ENCODE data around the gene PPP3CA. TPM values are rescaled to one million over a fixed set of nuclear protein-coding genes. Genes with fewer than 3 reads are reported as not detected.
A peak's percentile ranks its signal among the peaks of the same experiment; 100 is the strongest.

PPP3CA gene
- total and polyA plus RNA-seq, 2 of the 8 experiments (the other 6 are each of a cell fraction or from before 2014, with no cell fraction given): 7.9 to 35.0 TPM

GRCh38 chr4:101114936-101115372 is 232.4 kb downstream of the PPP3CA start:
- H3K56ac ChIP-seq (replicated peaks; ENCODE audit: insufficient read length, low read depth, low read length): no peak overlapping the region
- H3K9ac ChIP-seq (replicated peaks in 1 of 4; ENCODE audit: extremely low read depth in 1 of 4, low read depth in 3 of 4, low read length in 3 of 4): no peak overlapping the region
- WGBS, 2 experiments (ENCODE audit: extremely low coverage in 1 of 2, insufficient coverage in 1 of 2, insufficient read length in 1 of 2, insufficient replicate concordance in 2 of 2, low coverage in 1 of 2, low lambda C conversion rate in 2 of 2, missing lambda C conversion rate in 1 of 2): 63% methylated on average over 2 of the region's 2 CpGs; no CpG with 5 or more reads in 1 of the 2 experiments
- no peaks in the 10 kb centered on the region for H4K20me1 ChIP-seq (replicated peaks in 1 of 2; ENCODE audit: control insufficient read depth in 1 of 2, insufficient read depth in 2 of 2, low read length in 2 of 2)
- H4K91ac ChIP-seq (replicated peaks; ENCODE audit: insufficient read length, low read length): no peak overlapping the region
- H3K79me1 ChIP-seq (ENCODE audit: low read depth, low read length): no peaks in the 10 kb centered on the region
- no peak overlapping the region for H2BK15ac ChIP-seq (ENCODE audit: low read length)
- no peak overlapping the region for H3K23ac ChIP-seq (ENCODE audit: insufficient read length)
- no peaks in the 10 kb centered on the region for H3K4me1 ChIP-seq (replicated peaks in 1 of 4; ENCODE audit: control insufficient read depth in 3 of 4, insufficient read depth in 4 of 4, low read length in 3 of 4)
- no peak overlapping the region for H4K5ac ChIP-seq (ENCODE audit: insufficient read length, low read depth, low read length)
- no peak overlapping the region for H2BK120ac ChIP-seq (replicated peaks; ENCODE audit: low read depth, low read length)
- H3K4ac ChIP-seq (replicated peaks; ENCODE audit: insufficient read length, low read depth, low read length): no peak overlapping the region
- no peaks in the 10 kb centered on the region for H3K9me3 ChIP-seq (ENCODE audit: insufficient read depth in 2 of 2, low read depth in 1 of 2, low read length in 1 of 2)
- H3K79me2 ChIP-seq (ENCODE audit: control insufficient read depth in 1 of 2, insufficient read depth in 2 of 2, low read length in 2 of 2): no peaks in the 10 kb centered on the region
- ChIA-PET CTCF (ENCODE audit: partially characterized antibody) (interaction anchor here (0.9 kb wide), 1 partner anchor 12 kb away, joined by 3 read pairs; no protein-coding TSS in a partner anchor), POLR2A (ENCODE audit: partially characterized antibody) (no interaction called here)
- H2AFZ ChIP-seq (ENCODE audit: low read length): no peak overlapping the region
- FAIRE-seq: no peak
- no peak overlapping the region for H3K4me3 ChIP-seq (ENCODE audit: extremely low read depth in 1 of 4, insufficient read depth in 2 of 4, low read depth in 3 of 4, low read length in 4 of 4)
- H4K8ac ChIP-seq (ENCODE audit: extremely low read depth, insufficient read depth, low read length): no peak overlapping the region
- H3K4me2 ChIP-seq (ENCODE audit: insufficient read depth in 1 of 2, low read depth in 2 of 2, low read length in 2 of 2): no peak overlapping the region
- H2BK5ac ChIP-seq (ENCODE audit: low read depth, low read length): no peak overlapping the region
- H3K23me2 ChIP-seq (ENCODE audit: low read depth, low read length): no peaks in the 10 kb centered on the region
- H3K27ac ChIP-seq (ENCODE audit: low read depth, low read length): no peak overlapping the region
- no peak overlapping the region for H3K14ac ChIP-seq (ENCODE audit: insufficient read length)
- no peak overlapping the region for H3K18ac ChIP-seq (ENCODE audit: extremely low read depth, low read length)
- DNase-seq (ENCODE audit: low read depth in 1 of 2, low spot score in 2 of 2): peak in 1 of 2 experiments; percentile 21
- H2BK12ac ChIP-seq (ENCODE audit: low read depth, low read length): no peak overlapping the region; the same call in 1 of the 2 replicates
- H3K36me3 ChIP-seq (ENCODE audit: control insufficient read depth in 2 of 4, insufficient read depth in 4 of 4, low read length in 3 of 4): no peaks in the 10 kb centered on the region
- H3K27me3 ChIP-seq (replicated peaks in 1 of 4; ENCODE audit: control insufficient read depth in 3 of 4, extremely low read depth in 1 of 4, insufficient read depth in 3 of 4, low read length in 3 of 4): no peaks in the 10 kb centered on the region
- H2BK20ac ChIP-seq (ENCODE audit: low read length): no peak overlapping the region
- H2AK5ac ChIP-seq (ENCODE audit: low read depth, low read length): no peak overlapping the region
- TF ChIP-seq NANOG (IDR thresholded peaks at IDR 0.05; ENCODE audit: insufficient read depth, low read depth, low read length, poor library complexity, severe bottlenecking): peak; percentile 45
- TF ChIP-seq SP1 (IDR thresholded peaks at IDR 0.05; ENCODE audit: low read depth, low read length): no peak
- no peak for TF ChIP-seq SUZ12 (IDR thresholded peaks at IDR 0.05; ENCODE audit: low read length)

All from H1 (cell line).